Ectodermal cell (in vitro differentiated cells): ENCODE results near the gene HOOK1.

Experiments
- H3K27ac ChIP-seq: 2 replicates; pipeline ENCODE4 v1.7.0; 2013; ENCODE audit warnings: mild to moderate bottlenecking, low read depth, low read length; ENCODE audit not compliant: insufficient read depth, poor library complexity, severe bottlenecking
- H3K27me3 ChIP-seq: 2 replicates; pipeline ENCODE4 v1.7.0; 2013; ENCODE audit warnings: mild to moderate bottlenecking, low read length; ENCODE audit not compliant: insufficient read depth, control insufficient read depth, poor library complexity, severe bottlenecking
- H3K36me3 ChIP-seq: one replicate; pipeline ENCODE4 v1.7.0; 2013; ENCODE audit warnings: low read length; ENCODE audit not compliant: control insufficient read depth, insufficient read depth
- H3K4me1 ChIP-seq: one replicate; pipeline ENCODE4 v1.7.0; 2013; ENCODE audit warnings: low read length; ENCODE audit not compliant: control insufficient read depth, insufficient read depth
- H3K4me3 ChIP-seq: 2 replicates; pipeline ENCODE4 v1.7.0; 2013; ENCODE audit warnings: low read depth, low read length, control low read depth; ENCODE audit not compliant: insufficient read depth
- H3K9me3 ChIP-seq: 2 replicates; pipeline ENCODE4 v1.7.0; 2013; ENCODE audit warnings: mild to moderate bottlenecking, low read length, moderate library complexity; ENCODE audit not compliant: control insufficient read depth
- WGBS, 2 experiments: methylation state at CpG; one replicate each; pipeline ENCODE4 v1.1.7; 2013; ENCODE audit warnings: missing lambda C conversion rate in 2 of 2; 5-methylcytosine and 5-hydroxymethylcytosine counted together

Gene HOOK1

GRCh38 chr1:59880735-59881134 lies 66.0 kb downstream of the HOOK1 start:
- Histone ChIP-seq H3K36me3 (no peaks in the 10 kb centered on the region), H3K4me3 (no peak overlapping the region), H3K4me1 (no peaks in the 10 kb centered on the region), H3K27me3 (no peaks in the 10 kb centered on the region), H3K9me3 (no peaks in the 10 kb centered on the region), H3K27ac (no peak overlapping the region)
- 92 to 98% methylated on average over 2 of the region's 2 CpGs for WGBS, 2 experiments

- Histone ChIP-seq H3K4me3 (no peak overlapping the region), H3K9me3 (no peaks in the 10 kb centered on the region), H3K36me3 (no peaks in the 10 kb centered on the region), H3K27ac (no peak overlapping the region), H3K4me1 (no peaks in the 10 kb centered on the region), H3K27me3 (no peaks in the 10 kb centered on the region)
- 77 to 81% methylated on average over 3 of the region's 3 CpGs for WGBS, 2 experiments
These were observed 70.5 kb downstream of the HOOK1 start for GRCh38 chr1:59885160-59885832.

GRCh38 chr1:59892841-59893811 lies 78.4 kb downstream of the HOOK1 start:
- H3K4me3 ChIP-seq = no peak overlapping the region
- H3K27me3 ChIP-seq = no peaks in the 10 kb centered on the region
- WGBS, 2 experiments = 91 to 94% methylated on average over 7 of the region's 7 CpGs
- no peak overlapping the region for H3K27ac ChIP-seq
- no peaks in the 10 kb centered on the region for H3K4me1 ChIP-seq
- H3K36me3 ChIP-seq = no peaks in the 10 kb centered on the region
- no peaks in the 10 kb centered on the region for H3K9me3 ChIP-seq

GRCh38 chr1:59897165-59897564 lies 82.4 kb downstream of the HOOK1 start:
- Histone ChIP-seq H3K27ac (no peak overlapping the region), H3K4me3 (no peak overlapping the region), H3K4me1 (no peaks in the 10 kb centered on the region), H3K36me3 (no peaks in the 10 kb centered on the region), H3K9me3 (no peaks in the 10 kb centered on the region), H3K27me3 (no peaks in the 10 kb centered on the region)
- 90 to 96% methylated on average over 2 of the region's 2 CpGs for WGBS, 2 experiments

- no peaks in the 10 kb centered on the region for H3K9me3 ChIP-seq
- WGBS, 2 experiments = 93 to 99% methylated on average over 2 to 3 of the region's 3 CpGs
- H3K4me3 ChIP-seq = no peak overlapping the region
- no peak overlapping the region for H3K27ac ChIP-seq
- no peaks in the 10 kb centered on the region for H3K27me3 ChIP-seq
- no peaks in the 10 kb centered on the region for H3K4me1 ChIP-seq
- H3K36me3 ChIP-seq = no peaks in the 10 kb centered on the region
These were observed 84.2 kb downstream of the HOOK1 start for GRCh38 chr1:59898927-59899326.

- no peaks in the 10 kb centered on the region for H3K4me1 ChIP-seq
- no peaks in the 10 kb centered on the region for H3K36me3 ChIP-seq
- H3K27ac ChIP-seq = no peak overlapping the region
- H3K9me3 ChIP-seq = no peaks in the 10 kb centered on the region
- WGBS, 2 experiments = 84 to 89% methylated on average over 2 of the region's 2 CpGs
- no peaks in the 10 kb centered on the region for H3K27me3 ChIP-seq
- H3K4me3 ChIP-seq = no peak overlapping the region
These were observed 85.9 kb downstream of the HOOK1 start for GRCh38 chr1:59900640-59901039.

GRCh38 chr1:59901770-59902388 lies 87.1 kb downstream of the HOOK1 start:
- 88% methylated on average over 1 of the region's 1 CpG; no CpG with 5 or more reads in 1 of the 2 experiments for whole genome bisulfite sequencing, 2 experiments
- no peaks in the 10 kb centered on the region for H3K27me3 ChIP-seq

GRCh38 chr1:59903141-59903754 lies 88.5 kb downstream of the HOOK1 start:
- no peak overlapping the region for H3K4me3 ChIP-seq
- no peaks in the 10 kb centered on the region for H3K27me3 ChIP-seq
- H3K36me3 ChIP-seq = no peaks in the 10 kb centered on the region
- WGBS, 2 experiments = 68 to 71% methylated on average over 9 of the region's 9 CpGs
- H3K9me3 ChIP-seq = no peaks in the 10 kb centered on the region
- no peak overlapping the region for H3K27ac ChIP-seq
- H3K4me1 ChIP-seq = no peaks in the 10 kb centered on the region

More at GRCh38 chr1:59901770-59902388, 87.1 kb downstream of the HOOK1 start:
- Histone ChIP-seq H3K9me3 (no peaks in the 10 kb centered on the region), H3K4me3 (no peak overlapping the region), H3K27ac (no peak overlapping the region), H3K4me1 (no peaks in the 10 kb centered on the region), H3K36me3 (no peaks in the 10 kb centered on the region)

- Histone ChIP-seq H3K4me3 (no peak overlapping the region), H3K9me3 (no peaks in the 10 kb centered on the region)
- 93 to 97% methylated on average over 2 of the region's 2 CpGs for WGBS, 2 experiments
These were observed 92.2 kb downstream of the HOOK1 start for GRCh38 chr1:59906931-59907330.

More at GRCh38 chr1:59906931-59907330, 92.2 kb downstream of the HOOK1 start:
- Histone ChIP-seq H3K27me3 (no peaks in the 10 kb centered on the region), H3K4me1 (no peaks in the 10 kb centered on the region), H3K36me3 (no peaks in the 10 kb centered on the region), H3K27ac (no peak overlapping the region)
